ENCODE data around the gene DNAJC11. TPM values are rescaled to one million over a fixed set of nuclear protein-coding genes. Genes with fewer than 3 reads are reported as not detected.
"Not testable (repeated sequence)": the region's sequence is repeated elsewhere in the genome, so short reads cannot be mapped to it uniquely, and the experiment has no call there.

The DNAJC11 gene
- total RNA-seq, 4 donors from 2014 or later: 27.1 to 41.5 (median 34.7) TPM

DNA sequence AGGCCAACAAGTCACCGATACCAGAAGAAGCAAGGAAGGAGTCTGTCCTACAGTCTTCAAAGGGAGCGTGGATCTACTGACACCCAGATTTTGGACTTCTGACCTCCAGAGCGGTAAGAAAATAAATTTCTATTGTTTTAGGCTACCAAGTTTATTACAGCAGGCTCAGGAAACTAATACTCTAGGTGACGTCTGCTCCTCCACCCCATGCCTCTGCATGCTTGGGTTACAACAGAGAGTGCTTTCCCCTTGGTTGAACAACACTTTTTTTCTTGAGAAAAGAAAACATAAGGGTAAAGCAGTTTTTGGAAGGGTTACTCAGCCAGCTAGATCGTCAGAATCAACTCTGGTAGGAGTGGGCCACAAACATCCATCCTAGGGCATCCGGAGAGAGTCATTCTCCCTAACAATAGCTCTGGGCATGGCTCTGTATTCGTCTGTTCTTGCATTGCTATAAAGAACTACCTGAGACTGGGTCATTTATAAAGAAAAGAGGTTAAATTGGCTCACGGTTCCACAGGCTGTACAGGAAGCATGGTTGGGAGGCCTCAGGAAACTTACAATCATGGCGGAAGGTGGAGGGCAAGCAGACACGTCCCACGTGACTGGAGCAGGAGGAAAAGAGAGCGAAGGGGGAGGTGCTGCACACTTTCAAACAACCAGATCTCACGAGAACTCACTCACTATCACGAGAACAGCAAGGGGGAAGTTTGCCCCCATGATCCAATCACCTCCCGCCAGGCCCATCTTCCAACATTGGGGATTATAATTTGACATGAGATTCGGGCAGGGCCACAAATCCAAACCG lies 22.2 kb upstream of the DNAJC11 start:
- WGBS, 2 donors: 63 to 75% methylated on average over 17 of the region's 17 CpGs
- H3K36me3 ChIP-seq: no peaks in the 10 kb centered on the region
- TF ChIP-seq POLR2A (IDR thresholded peaks at IDR 0.05) (no peak), CTCF (IDR thresholded peaks at IDR 0.05) (no peak)
- DNase-seq: no peak
- no peak overlapping the region for H3K27ac ChIP-seq
- H3K4me3 ChIP-seq: no peak overlapping the region
- no peaks in the 10 kb centered on the region for H3K27me3 ChIP-seq
- H3K9me3 ChIP-seq: no peaks in the 10 kb centered on the region
- peaks cover 0 to 6% (median 0%) of the 10 kb centered on the region in 3 donors for H3K4me1 ChIP-seq
- intact Hi-C loops (cut with DNase I): loop anchor here (10.0 kb wide), 2 partner anchors 161 to 341 kb away; no protein-coding TSS in a partner anchor

DNA sequence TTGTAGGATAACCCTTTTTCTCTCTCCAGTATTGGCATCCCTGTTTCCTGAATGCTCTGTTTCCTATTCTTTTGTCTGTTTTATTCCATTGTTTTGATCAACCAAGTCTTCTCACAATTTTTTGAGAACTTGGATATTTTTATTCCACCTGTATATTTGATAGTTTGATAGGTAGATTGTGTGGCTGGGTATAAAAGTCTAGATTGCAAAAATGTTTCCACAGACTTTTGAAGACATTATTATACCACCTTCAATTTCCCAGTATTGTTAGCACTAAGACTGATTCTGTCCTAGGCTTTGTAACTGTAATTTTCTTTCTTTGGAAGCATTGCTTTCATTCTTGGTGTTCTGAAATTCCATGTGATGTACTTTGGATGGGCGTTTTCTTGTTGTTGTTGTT lies 9.6 kb upstream of the DNAJC11 start:
- no peaks in the 10 kb centered on the region for H3K36me3 ChIP-seq
- DNase-seq: no peak
- H3K9me3 ChIP-seq: no peaks in the 10 kb centered on the region
- no peaks in the 10 kb centered on the region for H3K4me1 ChIP-seq
- H3K4me3 ChIP-seq: no peak overlapping the region
- peaks cover 0 to 15% (median 0%) of the 10 kb centered on the region in 4 donors for H3K27me3 ChIP-seq
- WGBS, 2 donors: 64 to 73% methylated on average over 1 of the region's 1 CpG
- TF ChIP-seq POLR2A (IDR thresholded peaks at IDR 0.05): no peak
- no peak for TF ChIP-seq CTCF (IDR thresholded peaks at IDR 0.05)
- intact Hi-C loops (cut with DNase I): no loop called here
- no peak overlapping the region for H3K27ac ChIP-seq

- intact Hi-C loops (cut with DNase I): no loop called here
- Histone ChIP-seq H3K36me3 (no peaks in the 10 kb centered on the region), H3K9me3 (no peaks in the 10 kb centered on the region), H3K4me3 (no peak overlapping the region), H3K4me1 (peaks cover 13 to 20% (median 16%) of the 10 kb centered on the region in 3 donors), H3K27me3 (peaks cover 0 to 11% (median 0%) of the 10 kb centered on the region in 4 donors), H3K27ac (no peak overlapping the region)
- WGBS, 2 donors: 77 to 86% methylated on average over 5 to 6 of the region's 6 CpGs
- TF ChIP-seq CTCF (IDR thresholded peaks at IDR 0.05): no peak
- no peak for TF ChIP-seq POLR2A (IDR thresholded peaks at IDR 0.05)
- DNase-seq: no peak
Observed at GRCh38 chr1:6704746-6705145, 3.1 kb upstream of the DNAJC11 start.

GRCh38 chr1:6703016-6703415 lies 1.4 kb upstream of the DNAJC11 start:
- intact Hi-C loops (cut with DNase I): no loop called here
- H3K27ac ChIP-seq: no peak overlapping the region
- peaks cover 0 to 9% (median 0%) of the 10 kb centered on the region in 4 donors for H3K27me3 ChIP-seq
- no peak for TF ChIP-seq CTCF (IDR thresholded peaks at IDR 0.05)
- 70 to 84% methylated on average over 4 of the region's 4 CpGs for WGBS, 2 donors
- DNase-seq: no peak
- no peaks in the 10 kb centered on the region for H3K36me3 ChIP-seq
- peaks cover 15 to 29% (median 19%) of the 10 kb centered on the region in 3 donors for H3K4me1 ChIP-seq
- no peaks in the 10 kb centered on the region for H3K9me3 ChIP-seq
- no peak overlapping the region for H3K4me3 ChIP-seq

- Histone ChIP-seq H3K4me3 (peak overlapping the region; percentile 91 to 100 (median 98)), H3K27me3 (no peaks in the 10 kb centered on the region), H3K36me3 (peaks cover 0 to 15% (median 0%) of the 10 kb centered on the region in 3 donors), H3K9me3 (no peaks in the 10 kb centered on the region), H3K4me1 (peaks cover 15 to 29% (median 19%) of the 10 kb centered on the region in 3 donors), H3K27ac (peak overlapping the region; percentile 86 to 97 (median 92))
- TF ChIP-seq POLR2A (IDR thresholded peaks at IDR 0.05) (no peak), CTCF (IDR thresholded peaks at IDR 0.05) (no peak)
- DNase-seq: no peak
- 13 to 24% methylated on average over 2 to 5 of the region's 24 CpGs for WGBS, 2 donors
- intact Hi-C loops (cut with DNase I): no loop called here
Observed at GRCh38 chr1:6700853-6701436, 671 bp downstream of the DNAJC11 start.

DNA sequence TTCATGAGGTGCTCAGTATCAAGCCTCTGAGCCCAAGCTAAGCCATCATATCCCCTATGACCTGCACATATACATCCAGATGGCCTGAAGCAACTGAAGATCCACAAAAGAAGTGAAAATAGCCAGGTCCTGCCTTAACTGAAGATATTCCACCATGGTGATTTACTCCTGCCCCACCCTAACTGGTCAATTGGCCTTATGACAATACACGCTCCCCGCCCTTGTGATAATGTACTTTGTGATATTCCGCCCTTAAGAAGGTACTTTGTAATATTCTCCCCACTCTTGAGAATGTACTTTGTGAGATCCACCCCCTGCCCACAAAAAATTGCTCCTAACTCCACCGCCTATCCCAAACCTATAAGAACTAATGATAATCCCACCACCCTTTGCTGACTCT lies 1.7 kb downstream of the DNAJC11 start:
- WGBS, 2 donors: 96 to 97% methylated on average over 4 of the region's 4 CpGs
- peaks cover 0 to 15% (median 0%) of the 10 kb centered on the region in 3 donors for H3K36me3 ChIP-seq
- H3K27me3 ChIP-seq; DNase-seq; H3K27ac ChIP-seq; H3K4me3 ChIP-seq; intact Hi-C loops (cut with DNase I); H3K9me3 ChIP-seq: not testable (repeated sequence)
- H3K4me1 ChIP-seq: peaks cover 15 to 29% (median 19%) of the 10 kb centered on the region in 3 donors
